Measurements from ENCODE around the gene DNAI7.

The DNAI7 gene, protein sequence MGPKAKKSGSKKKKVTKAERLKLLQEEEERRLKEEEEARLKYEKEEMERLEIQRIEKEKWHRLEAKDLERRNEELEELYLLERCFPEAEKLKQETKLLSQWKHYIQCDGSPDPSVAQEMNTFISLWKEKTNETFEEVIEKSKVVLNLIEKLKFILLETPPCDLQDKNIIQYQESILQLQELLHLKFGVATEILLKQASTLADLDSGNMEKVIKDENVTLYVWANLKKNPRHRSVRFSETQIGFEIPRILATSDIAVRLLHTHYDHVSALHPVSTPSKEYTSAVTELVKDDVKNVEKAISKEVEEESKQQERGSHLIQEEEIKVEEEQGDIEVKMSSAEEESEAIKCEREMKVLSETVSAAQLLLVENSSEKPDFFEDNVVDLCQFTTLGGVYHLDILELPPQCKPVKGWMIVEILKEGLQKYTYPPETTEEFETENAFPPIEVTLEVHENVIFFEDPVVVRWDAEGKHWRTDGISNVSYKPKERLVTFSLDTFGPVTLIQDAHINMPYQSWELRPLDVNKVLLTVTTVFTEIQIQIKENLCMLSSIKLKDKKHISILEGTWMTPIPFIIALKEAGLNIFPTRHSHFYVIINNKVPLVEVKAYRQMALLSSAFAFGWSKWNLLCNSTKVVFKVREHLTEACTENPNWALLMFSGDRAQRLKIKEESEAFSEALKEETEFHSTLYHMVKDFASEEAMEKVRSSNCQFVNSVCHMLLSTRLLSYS

GRCh38 chr12:25195056-25195971, at the start of gene DNAI7, which contains the start of gene ETFRF1:
Gene DNAI7 (minus strand): TSS chr12:25195160. CDS start chr12:25195078, 82 bp downstream.
Gene ETFRF1 (plus strand): TSS chr12:25195237. CDS start chr12:25203957, 8,720 bp downstream.
- peak; percentile 90 for DNase-seq (ENCODE audit: low read depth, low spot score)

GRCh38 chr12:25243680-25243990, 48.7 kb upstream of the DNAI7 start:
- no peak for DNase-seq (ENCODE audit: low read depth, low spot score)

GRCh38 chr12:25242981-25243679, 48.2 kb upstream of the DNAI7 start:
- DNase-seq (ENCODE audit: low read depth, low spot score), result no peak

GRCh38 chr12:25241167-25242020, 46.4 kb upstream of the DNAI7 start:
- DNase-seq (ENCODE audit: low read depth, low spot score), result no peak

DNA sequence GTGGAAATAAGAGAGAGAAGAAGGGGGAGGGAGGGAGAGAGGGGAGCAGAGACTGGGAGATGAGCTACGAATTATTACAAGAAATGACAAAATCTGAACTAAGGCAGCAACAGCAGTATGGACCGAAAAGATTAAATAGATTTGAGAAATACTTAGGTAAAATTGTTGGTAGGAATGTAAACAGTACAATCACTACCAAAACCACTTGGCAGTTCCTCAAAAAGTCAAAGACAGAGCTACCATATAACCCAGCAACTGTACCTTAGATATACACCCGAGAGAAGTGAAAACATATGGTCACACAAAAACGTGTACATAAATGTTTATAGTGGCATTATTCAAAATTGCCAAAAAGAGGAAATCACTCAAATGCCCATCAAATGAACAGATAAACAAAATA, 41.7 kb upstream of the DNAI7 start:
- DNase-seq (ENCODE audit: low read depth, low spot score), result no peak

GRCh38 chr12:25236190-25236589, 41.2 kb upstream of the DNAI7 start:
- no peak for DNase-seq (ENCODE audit: low read depth, low spot score)

DNA sequence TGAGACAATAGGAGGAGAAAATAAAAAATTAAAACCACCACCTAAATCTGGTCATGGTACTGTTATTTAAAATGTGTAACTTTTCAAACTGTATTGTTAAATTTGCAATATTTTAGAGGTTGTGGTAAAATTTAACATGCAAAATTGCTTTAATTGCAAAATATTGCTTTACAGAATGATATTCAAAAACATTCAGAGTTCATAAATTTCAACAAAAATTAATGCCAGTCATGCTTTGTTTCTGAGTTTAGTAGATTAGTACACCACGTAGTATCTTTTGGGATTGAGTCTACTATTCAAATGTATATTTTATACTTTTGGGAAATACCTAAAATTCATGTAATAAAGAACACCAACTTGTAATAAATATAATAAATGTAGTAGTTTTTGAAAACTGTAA, 18.4 kb upstream of the DNAI7 start:
- DNase-seq (ENCODE audit: low read depth, low spot score), result no peak

- DNase-seq (ENCODE audit: low read depth, low spot score), result no peak
Observed at GRCh38 chr12:25208554-25208953, 13.6 kb upstream of the DNAI7 start.

DNA sequence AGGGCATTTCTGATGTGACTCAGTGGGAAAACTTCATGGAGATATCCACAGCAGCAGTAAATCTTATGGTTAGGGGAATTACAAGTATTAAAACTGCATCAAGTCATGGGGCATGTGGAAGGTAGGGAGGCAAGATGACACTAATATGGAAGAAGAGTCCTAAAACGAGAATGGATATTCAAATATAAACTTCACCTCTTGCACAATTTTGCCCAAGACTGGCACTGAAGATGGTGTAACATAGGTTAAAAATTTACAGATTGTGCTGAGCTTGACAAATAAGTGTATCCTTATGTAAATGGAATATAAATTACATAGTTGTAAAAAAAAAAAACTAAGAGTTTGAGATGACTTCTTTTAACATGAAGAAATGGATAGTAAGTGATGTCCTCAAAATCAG, 12.9 kb upstream of the DNAI7 start:
- DNase-seq (ENCODE audit: low read depth, low spot score), result no peak

GRCh38 chr12:25207411-25207810, 12.5 kb upstream of the DNAI7 start:
- no peak for DNase-seq (ENCODE audit: low read depth, low spot score)

GRCh38 chr12:25202137-25202536, 7.2 kb upstream of the DNAI7 start:
- DNase-seq (ENCODE audit: low read depth, low spot score), result no peak

DNA sequence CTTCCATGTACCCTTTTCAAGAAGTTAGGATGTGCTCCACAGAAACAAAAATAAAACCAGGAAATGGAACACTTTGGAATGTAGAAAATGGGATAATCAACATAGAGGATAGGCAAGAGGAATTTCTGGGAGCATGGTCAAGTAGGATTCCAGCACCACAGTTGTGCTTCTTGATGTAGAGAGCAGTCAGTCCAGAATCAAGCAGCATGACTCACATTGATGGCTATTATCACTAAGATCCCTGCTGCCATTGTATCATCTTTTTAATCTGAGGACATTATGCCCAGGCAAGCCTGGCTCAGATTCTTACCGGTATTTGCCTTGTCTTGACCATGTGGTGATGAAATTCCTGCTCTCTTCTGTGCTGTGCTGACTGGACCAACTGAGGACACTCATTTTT, 5.7 kb upstream of the DNAI7 start:
- no peak for DNase-seq (ENCODE audit: low read depth, low spot score)

DNA sequence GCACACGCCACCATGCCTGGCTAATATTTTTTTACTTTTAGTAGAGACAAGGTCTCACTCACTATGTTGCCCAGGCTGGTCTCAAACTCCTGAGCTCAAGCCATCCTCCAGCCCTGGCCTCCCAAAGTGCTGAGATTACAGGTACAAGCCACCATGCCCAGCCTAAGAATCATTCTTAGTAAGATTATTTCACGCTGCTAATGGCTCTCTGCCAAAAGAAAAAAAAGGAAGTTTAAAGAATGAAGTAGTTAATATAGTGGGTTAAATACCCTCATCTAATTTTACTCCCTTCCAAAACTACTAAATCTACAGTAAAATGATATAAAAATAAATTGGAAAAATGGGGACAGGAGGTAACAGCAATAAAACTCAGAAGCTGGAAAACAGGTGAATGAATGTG, 2.6 kb upstream of the DNAI7 start:
- no peak for DNase-seq (ENCODE audit: low read depth, low spot score)

GRCh38 chr12:25194722-25195055, 271 bp downstream of the DNAI7 start:
- no peak for DNase-seq (ENCODE audit: low read depth, low spot score)

DNA sequence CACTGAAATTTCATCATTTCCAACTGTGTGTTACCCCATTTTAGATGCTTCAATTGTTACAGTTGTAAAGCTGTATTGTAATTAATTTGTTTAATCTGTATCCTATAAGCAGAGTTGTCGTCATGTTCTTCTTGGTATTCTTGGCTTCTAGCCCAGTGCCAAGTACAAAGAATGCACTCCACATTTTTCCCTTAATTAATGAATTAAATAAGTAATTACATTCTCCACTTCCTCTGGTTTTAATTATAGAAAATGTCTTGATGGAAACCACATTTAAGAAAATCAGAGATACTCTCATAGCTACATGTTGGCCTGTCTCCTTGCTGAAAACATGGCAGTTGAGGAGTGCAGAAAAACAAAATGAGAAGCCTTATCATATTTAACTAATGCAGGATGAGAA, 746 bp downstream of the DNAI7 start:
- DNase-seq (ENCODE audit: low read depth, low spot score), result no peak

DNA sequence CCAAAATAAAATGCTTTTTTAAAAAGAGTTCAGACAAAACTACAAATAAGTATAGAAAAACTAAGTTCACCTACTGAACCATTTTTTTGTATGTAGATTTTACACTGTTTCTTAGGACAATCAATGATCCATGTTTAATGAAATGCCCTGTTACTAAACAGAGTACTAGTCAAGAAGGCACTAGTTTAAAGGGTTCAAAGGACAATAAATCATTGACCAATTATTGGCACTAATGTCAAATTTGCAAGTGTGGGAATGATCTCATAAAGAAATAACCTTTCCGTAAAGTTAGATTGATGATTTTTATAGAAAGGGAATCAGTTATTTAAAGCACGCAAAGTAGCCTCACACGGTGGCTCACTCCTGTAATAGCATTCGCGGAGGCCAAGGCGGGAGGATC, 4.2 kb downstream of the DNAI7 start:
- no peak for DNase-seq (ENCODE audit: low read depth, low spot score)

DNA sequence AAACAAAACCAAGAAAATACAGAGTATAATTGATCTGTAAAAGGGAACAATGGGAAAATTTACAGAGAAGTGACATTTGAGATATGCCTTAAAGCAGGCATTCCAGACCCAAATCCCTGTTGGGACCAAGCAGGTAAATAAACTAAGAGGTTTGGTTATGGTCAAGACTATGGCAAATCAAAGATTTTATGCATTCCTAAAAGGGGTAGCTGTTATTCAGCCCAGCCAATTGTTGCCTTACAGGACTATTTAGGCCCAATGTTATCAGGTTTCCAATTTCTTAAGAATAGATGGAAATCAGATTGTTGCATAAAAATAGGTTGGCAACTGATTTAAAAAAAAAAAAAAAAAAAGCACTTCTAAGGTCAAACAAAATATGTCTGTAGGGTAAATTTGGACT, 5.3 kb downstream of the DNAI7 start:
- no peak for DNase-seq (ENCODE audit: low read depth, low spot score)

- no peak for DNase-seq (ENCODE audit: low read depth, low spot score)
Observed at GRCh38 chr12:25187781-25188180, 7.2 kb downstream of the DNAI7 start.

GRCh38 chr12:25186788-25187402, 8.1 kb downstream of the DNAI7 start:
- no peak for DNase-seq (ENCODE audit: low read depth, low spot score)
